Heart left ventricle (tissue), 13 donors: Measurements from ENCODE around the gene ZNF550.
"Not testable (repeated sequence)": the region's sequence is repeated elsewhere in the genome, so short reads cannot be mapped to it uniquely, and the experiment has no call there.

Source experiments
- CTCF ChIP-seq, 12 donors: fragments of 200-600 bp; sonication (generic) in 4 of 12; IDR thresholded peaks; one replicate each; pipeline versions ENCODE4 v1.5.0 to v1.8.0; 2018 to 2022; ENCODE audit warnings: antibody characterized with exemption in 12 of 12, mild to moderate bottlenecking in 5 of 12
- POLR2A ChIP-seq, 2 donors: fragments of 450-650 bp; IDR thresholded peaks; one replicate each; pipeline ENCODE4 v1.6.1; 2017; ENCODE audit warnings: antibody characterized with exemption in 2 of 2, mild to moderate bottlenecking in 2 of 2, moderate library complexity in 2 of 2
- donor health status: ischemic (EF 13 %, LVEDD 7.1; RV severe dilation, severe dysfunction).
- donor health status: DM: no; HTN: yes; CAD: no.
- donor health status: DM: no; HTN: no; CAD: no.
- donor health status: ischemic (EF 25% LVEDD 6.9; RV normal size, moderate dysfunction).
- donor health status: ischemic (EF 25% LVEDD 5.7; RV mildly dilated, moderate dysfunction).
- donor health status: ischemic (EF 35%, LVEDD 5.7; RV mildly dilated, moderate dysfunction).
- donor health status: nonischemic (EF 11% LVEDD 7.7; RV severe dilation, severe dysfunction).
- donor health status: DM: yes; HTN: yes; CAD: no.
- donor health status: PGD.
- donor health status: ischemic (EF 29% LVEDD 5.4; RV normal size, mild dysfunction).
- donor health status: nonischemic (EF 23%, LVEDD 6.1; RV moderate dilation, normal function).

DNA sequence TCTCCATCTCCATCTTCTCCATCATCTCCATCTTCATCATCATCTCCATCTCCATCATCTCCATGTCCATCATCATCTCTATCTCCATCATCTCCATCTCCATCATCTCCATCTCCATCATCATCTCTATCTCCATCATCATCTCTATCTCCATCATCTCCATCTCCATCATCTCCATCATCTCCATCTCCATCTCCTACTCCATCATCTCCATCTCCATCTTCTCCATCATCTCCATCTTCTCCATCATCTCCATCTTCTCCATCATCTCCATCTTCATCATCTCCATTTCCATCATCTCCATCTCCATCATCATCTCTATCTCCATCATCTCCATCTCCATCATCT lies 60.4 kb downstream of the ZNF550 start:
- TF ChIP-seq CTCF, POLR2A (IDR thresholded peaks at IDR 0.05): not testable (repeated sequence)
